AG04450 (cell line): ENCODE data around the gene VPS8. TPM values are rescaled to one million over a fixed set of nuclear protein-coding genes. Genes with fewer than 3 reads are reported as not detected.

Experiments used
- CTCF ChIA-PET: fragments of 300-600, 350-600 bp; formaldehyde crosslinking; extraction: SDS; loops from one replicate; lab custom pipeline; 2022; ENCODE audit warnings: antibody characterized with exemption, inconsistent platforms; lab: Charles Lee
- POLR2A ChIA-PET: fragments of 350-600 bp; formaldehyde crosslinking; extraction: SDS; loops from one replicate; lab custom pipeline; 2021; ENCODE audit warnings: antibody characterized with exemption, inconsistent platforms; lab: Yijun Ruan, JAX
- DNase-seq: peaks from one replicate; pipeline ENCODE4 v3.0.0-alpha.2; 2011; ENCODE audit warnings: low read depth, low spot score
- H3K27ac ChIP-seq: one replicate; pipeline ENCODE4 v1.5.1; 2012; ENCODE audit warnings: low read depth, low read length, control low read depth
- H3K27me3 ChIP-seq: one replicate; pipeline ENCODE4 v1.6.0; 2012; ENCODE audit warnings: low read length; ENCODE audit not compliant: control insufficient read depth, insufficient read depth
- H3K4me3 ChIP-seq: 2 replicates; pipeline ENCODE4 v1.5.1; 2011; ENCODE audit warnings: mild to moderate bottlenecking, low read depth, low read length, control low read depth
- H3K9me3 ChIP-seq: 2 replicates; pipeline ENCODE4 v1.5.1; 2012; ENCODE audit warnings: low read length; ENCODE audit not compliant: control insufficient read depth, insufficient read depth
- CTCF ChIP-seq: IDR thresholded peaks from 2 replicates; pipeline ENCODE4 v1.5.1; 2011; ENCODE audit warnings: low read depth, low read length, control low read depth, inconsistent platforms
- polyA plus RNA-seq: library from polyadenylated mRNA; depleted of rRNA; stranded (reverse); fragments of >200 nt; gene quantifications from 2 replicates; pipeline ENCODE4 v1.2.3, GENCODE V29; 2011

Gene VPS8
- polyA plus RNA-seq, 1 experiment, result 40.6 TPM

GRCh38 chr3:184771301-184772127 lies 40.5 kb upstream of the VPS8 start:
- peaks cover 4% of the 10 kb centered on the region; the same call in 1 of the 2 replicates for H3K9me3 ChIP-seq
- no peak for DNase-seq
- TF ChIP-seq CTCF, result no peak
- no peak overlapping the region for H3K27ac ChIP-seq
- POLR2A ChIA-PET, result interaction anchor here (1.3 kb wide), 1 partner anchor 210 kb away, joined by 5 read pairs; the partner anchor contains the start of gene EPHB3
- no peaks in the 10 kb centered on the region for H3K27me3 ChIP-seq
- CTCF ChIA-PET, result interaction anchor here (0.8 to 1.1 kb wide), 2 partner anchors 32 to 44 kb away, joined by 3 to 4 read pairs; no protein-coding TSS in a partner anchor
- H3K4me3 ChIP-seq, result no peak overlapping the region

GRCh38 chr3:184772667-184773272 lies 39.2 kb upstream of the VPS8 start:
- H3K9me3 ChIP-seq, result peaks cover 4% of the 10 kb centered on the region; the same call in 1 of the 2 replicates
- no peak for TF ChIP-seq CTCF
- ChIA-PET POLR2A (interaction anchor here (1.0 to 1.7 kb wide), 5 partner anchors 14 to 211 kb away, joined by 3 to 8 read pairs (median 3); partner anchors contain the start of gene EPHB3), CTCF (interaction anchor here (0.6 to 1.1 kb wide), 5 partner anchors 12 to 256 kb away, joined by 3 to 8 read pairs (median 4); no protein-coding TSS in a partner anchor)
- no peak for DNase-seq
- no peak overlapping the region for H3K4me3 ChIP-seq
- no peak overlapping the region for H3K27ac ChIP-seq
- H3K27me3 ChIP-seq, result no peaks in the 10 kb centered on the region

- CTCF ChIA-PET, result interaction anchor here (0.6 to 0.8 kb wide), 4 partner anchors 11 to 398 kb away, joined by 3 to 8 read pairs (median 4); no protein-coding TSS in a partner anchor
Observed at GRCh38 chr3:184773283-184774186, 38.4 kb upstream of the VPS8 start.

GRCh38 chr3:184776916-184777315 lies 35.0 kb upstream of the VPS8 start:
- H3K27me3 ChIP-seq, result no peaks in the 10 kb centered on the region
- ChIA-PET POLR2A (interaction anchor here (2.8 kb wide), 1 partner anchor 215 kb away, joined by 24 read pairs; the partner anchor contains the start of gene EPHB3), CTCF (interaction anchor here (0.6 to 3.0 kb wide), 12 partner anchors 10 to 406 kb away, joined by 3 to 34 read pairs (median 6); no protein-coding TSS in a partner anchor)
- H3K27ac ChIP-seq, result no peak overlapping the region
- no peak overlapping the region for H3K4me3 ChIP-seq
- TF ChIP-seq CTCF, result no peak
- peaks cover 4% of the 10 kb centered on the region; the same call in 1 of the 2 replicates for H3K9me3 ChIP-seq
- no peak for DNase-seq

More at GRCh38 chr3:184773283-184774186, 38.4 kb upstream of the VPS8 start:
- POLR2A ChIA-PET, result interaction anchor here (1.0 to 1.7 kb wide), 5 partner anchors 13 to 212 kb away, joined by 3 to 8 read pairs (median 3); partner anchors contain the start of gene EPHB3
- Histone ChIP-seq H3K4me3 (no peak overlapping the region), H3K27ac (peak overlapping the region; percentile 65), H3K27me3 (no peaks in the 10 kb centered on the region), H3K9me3 (peaks cover 4% of the 10 kb centered on the region; the same call in 1 of the 2 replicates)
- no peak for DNase-seq
- TF ChIP-seq CTCF, result no peak
